ENCODE measurements around the gene FARP1.

Gene FARP1

DNA sequence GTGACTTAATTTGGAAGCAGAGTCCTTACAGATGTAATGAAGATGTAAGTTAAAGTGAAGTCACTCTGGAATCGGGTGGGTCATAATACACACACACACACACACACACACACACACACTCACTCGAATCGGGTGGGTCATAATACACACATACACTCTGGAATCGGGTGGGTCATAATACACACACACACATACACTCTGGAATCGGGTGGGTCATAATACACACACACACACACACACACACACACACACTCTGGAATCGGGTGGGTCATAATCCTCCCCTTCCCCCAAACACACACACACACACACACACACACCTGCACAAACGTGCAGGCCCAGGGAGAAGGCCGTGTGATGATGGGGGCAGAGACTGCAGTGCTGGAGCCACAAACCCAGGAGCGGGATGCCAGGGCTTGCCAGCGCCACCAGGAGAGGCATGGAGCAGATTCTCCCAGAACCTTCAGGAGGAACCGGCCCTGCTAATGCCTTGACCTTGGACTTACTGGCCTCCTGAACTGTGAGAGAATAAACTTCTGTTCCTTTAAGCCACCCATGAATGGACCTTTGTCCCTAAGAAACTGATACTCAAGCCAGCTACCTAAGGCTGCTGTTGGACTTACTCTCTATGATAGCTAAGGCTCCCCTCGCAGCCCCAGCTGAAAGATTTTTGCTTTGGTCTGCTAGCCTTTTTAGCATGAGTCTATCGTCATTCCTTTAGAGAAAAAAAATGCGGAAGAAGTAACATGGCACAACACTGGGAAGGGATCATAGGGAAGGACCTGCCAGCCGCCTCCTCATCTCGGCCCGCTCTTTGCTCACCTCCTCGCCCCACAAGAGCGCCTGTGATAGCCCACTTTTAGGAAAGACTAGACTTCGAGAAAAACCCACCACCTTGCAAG, 170.4 kb downstream of the FARP1 start:
- DNase-seq = no peak

DNA sequence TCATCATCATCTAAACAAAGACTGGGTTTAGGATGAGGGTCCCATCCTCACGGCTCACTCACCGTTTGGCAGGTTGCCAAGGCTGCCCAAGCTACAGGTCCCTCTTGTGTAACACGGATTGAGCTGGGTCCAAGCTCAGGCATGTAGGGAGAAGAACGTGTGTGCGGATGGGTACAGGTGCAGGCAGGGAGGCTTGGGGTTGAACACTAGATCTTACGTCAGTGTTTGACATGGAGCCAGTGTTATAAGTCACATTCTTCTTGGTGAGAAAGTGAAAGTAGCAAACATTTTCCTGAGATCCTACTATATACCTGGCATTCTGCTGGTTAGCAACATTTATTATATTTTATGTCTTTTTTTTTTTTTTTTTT, 171.0 kb downstream of the FARP1 start:
- DNase-seq = no peak

DNA sequence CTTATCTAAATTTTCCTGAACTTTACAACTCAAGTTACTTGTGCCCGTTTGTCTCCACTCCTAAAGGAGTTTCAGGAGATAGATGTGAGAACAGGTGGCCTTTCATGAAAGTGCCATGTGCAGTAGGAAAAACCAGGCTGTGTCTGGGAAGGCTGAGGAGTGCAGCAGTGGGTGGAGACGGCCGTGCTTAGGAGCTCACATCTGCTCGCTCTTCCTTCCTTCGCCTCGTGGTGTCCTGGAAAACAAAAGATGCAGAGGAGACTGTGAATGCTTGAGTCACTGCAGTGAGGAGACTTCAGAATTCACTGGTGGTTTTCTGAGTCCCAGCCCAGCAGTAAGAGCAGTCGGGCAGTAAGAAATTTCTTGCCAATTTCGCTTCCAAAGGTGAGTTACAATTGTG, 172.6 kb downstream of the FARP1 start:
- no peak for DNase-seq

DNA sequence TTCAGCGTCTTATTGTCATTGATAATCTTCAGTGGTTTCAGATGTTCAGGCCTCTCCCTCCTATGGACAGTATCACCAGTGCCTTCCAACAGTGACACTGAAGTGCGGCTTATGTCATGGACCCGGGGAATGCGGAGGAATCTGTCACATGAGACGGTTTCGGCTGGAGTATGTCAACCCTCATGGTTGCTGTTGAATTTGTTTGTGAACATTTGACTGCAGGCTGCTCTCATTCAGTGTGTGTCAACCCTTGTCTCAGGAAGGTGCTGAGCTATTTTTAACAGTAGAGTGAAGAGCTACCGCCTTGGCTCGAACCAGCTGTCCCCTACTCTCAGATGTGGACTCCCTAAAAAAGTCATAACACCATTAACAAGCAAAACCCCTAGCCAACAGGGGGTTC, 173.0 kb downstream of the FARP1 start:
- no peak for DNase-seq

DNA sequence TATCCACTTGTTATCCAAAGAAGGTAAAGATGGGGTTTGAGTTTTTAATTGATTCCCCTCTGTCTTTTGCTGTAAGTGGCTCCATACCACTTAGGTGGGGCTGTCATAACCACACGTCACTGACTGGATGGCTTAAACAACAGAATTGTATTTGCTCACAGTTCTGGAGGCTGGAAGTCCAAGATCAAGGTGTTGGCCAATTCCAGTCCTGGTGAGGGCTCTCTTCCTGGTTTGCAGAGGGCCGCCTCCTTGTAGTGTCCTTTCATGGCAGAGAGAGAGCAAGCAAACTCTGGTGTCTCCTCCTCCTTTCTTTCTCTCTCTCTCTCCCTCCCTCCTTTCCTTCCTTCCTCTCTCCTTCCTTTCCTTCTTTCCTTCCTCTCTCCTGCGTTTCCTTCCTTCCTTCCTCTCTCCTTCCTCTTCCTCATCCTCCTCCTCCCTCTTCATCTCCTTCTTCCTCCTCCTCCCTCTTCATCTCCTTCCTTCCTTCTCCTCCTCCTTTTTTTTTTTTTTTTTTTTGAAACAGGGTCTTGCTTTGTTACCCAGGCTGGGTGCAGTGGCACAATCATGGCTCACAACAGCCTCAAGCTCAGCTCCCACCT, 174.8 kb downstream of the FARP1 start:
- no peak for DNase-seq

DNA sequence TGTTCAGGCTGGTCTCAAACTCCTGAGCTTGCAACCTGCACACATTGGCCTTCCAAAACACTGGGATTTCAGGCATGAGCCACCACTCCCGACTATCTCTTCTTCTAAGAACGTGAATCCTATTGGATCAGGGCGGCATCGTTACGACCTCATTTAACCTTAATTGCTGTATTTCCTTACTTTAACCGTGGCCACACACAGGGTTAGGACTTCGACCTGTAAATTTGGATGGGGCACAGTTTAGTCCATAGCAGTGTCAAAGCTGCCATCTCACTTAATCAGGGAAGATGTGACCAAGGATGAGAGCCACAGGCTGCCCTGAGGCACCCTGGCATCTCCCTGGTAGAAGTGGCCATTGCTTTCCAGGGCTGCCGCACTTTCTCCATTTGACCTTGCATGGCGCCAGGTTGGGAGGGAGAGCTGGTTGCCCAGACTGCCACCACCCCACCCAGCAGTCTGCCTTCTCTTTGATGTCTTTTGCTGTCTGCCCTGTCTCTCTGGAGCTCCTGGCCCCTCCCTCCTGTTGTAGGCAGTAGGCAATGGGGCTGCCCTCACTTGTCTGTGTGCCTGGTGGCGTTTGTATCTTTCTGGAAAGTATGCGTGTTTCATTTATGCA, 175.5 kb downstream of the FARP1 start:
- DNase-seq = no peak

DNA sequence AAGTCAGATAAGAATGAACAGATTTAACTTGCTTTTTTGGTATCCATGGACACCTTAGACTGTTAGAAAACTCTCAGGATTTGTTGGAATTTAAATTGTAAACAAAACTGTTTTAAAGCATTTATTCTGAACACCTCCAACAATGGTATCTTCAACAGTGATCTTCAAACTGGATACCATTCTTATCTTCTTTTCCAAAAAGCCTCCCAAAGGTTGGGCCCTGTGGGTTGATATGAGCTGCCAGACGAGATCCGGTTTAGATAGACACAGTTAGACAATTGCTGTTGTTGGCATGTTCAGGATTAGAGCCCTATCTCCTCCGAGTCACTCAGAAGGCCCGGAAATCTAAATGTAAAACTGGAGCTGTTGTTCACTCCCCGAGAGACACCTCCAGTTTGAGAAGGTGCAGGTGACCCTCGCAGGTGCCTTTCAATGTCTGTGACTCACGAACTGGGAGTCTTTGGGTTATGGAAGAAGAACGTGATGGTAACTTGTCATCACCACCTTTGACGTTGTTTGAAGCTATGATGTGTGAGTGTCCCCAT, 177.7 kb downstream of the FARP1 start:
- DNase-seq = no peak

DNA sequence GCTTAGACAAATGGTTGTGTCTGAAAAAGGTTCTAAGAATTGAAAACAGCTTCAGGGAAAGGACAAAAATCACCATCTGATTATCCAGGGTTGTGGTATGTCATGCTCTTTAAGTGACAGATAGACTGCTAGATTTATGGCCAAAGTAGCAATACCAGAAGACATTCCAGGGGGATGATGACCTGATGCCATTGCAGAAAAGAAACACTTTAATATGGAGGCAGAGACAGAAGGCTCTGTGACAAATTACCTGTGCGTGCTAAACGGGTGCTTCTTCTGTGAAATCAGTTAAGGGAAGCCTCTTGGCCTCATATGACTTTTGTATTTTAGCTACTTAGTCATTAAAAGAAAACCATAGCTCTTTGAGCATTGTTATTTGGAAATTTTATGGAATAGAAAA, 178.5 kb downstream of the FARP1 start:
- no peak for DNase-seq

DNA sequence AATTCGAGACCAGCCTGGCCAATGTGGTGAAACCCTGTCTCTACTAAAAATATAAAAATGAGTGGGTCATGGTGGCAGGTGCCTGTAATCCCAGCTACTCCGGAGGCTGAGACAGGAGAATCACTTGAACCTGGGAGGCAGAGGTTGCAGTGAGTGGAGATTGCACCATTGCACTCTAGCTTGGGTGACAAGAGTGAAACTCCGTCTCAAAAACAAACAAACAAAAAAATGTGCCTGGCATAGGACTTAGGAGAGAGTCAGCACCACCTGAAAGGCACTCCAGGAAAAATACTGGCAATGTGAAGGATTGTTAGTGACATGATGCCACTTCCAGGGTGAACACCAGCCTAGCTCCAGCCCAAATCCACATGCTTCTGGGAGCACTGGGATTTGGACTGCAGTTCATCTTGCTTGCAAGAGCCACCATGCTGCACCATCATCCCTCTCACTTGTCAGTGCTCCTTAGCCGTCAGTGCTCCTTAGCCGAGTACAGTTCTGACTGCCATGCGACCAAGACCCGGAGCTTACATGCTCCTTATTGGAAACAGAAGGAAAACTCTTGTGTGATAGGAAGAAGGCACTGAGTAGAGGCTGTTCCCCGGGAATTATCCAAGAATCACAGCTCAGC, 179.3 kb downstream of the FARP1 start:
- DNase-seq = no peak

DNA sequence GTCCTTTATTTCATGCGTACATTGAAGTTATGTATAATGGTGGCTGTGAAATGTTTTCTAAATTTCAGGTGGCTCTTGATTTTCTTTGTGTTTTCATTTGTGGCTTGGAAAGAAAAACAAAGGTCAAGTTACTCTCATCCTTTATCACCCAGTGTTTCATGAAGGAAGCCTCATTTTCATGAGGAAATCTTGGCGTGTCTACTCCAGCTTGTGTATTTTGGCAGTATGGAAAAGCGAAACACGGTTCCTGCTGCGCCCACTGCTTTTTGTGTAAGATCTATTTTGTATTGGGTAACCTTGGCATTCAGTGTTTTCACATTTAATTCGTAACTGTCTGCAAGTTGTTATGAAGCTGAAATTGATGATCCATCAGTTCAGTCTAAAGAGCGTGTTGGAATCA, 181.2 kb downstream of the FARP1 start:
- DNase-seq = no peak

DNA sequence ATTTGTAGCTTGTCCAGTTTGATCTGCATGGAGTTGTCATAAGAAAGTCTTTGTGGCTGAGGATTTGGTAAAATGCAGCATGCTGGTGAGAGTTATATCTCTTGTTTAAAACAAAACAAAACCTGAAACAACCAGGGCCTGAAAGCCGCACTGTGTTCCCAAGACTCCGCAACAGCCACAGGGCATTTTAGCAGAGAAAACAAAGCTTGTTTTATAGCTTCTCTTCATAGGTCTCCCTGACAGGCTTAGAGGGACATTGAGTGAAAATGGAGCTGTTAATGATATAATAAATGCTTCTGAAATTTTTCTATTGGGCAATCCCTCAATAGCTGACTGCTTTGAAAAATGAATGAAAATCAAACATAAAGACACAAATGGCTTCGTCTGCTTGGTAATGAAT, 182.8 kb downstream of the FARP1 start:
- DNase-seq = no peak

DNA sequence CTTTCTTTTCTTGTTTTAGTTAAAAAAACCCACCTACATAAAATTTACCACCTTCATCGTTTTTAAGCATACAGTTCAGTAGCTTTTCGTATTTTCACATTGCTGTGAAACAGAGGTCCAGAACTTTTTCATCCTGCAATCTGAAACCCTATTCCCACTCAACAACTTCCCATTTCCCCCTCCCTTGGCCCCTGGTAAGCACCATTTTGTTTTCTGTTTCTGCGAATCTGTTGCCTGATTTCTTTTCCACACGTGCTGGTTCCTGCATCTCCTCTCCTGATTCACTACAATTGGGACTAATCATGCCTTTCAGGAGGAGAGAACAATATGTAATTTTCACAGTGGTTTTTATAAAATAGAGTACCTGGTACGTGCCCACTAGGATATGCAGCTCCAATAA, 183.4 kb downstream of the FARP1 start:
- DNase-seq = no peak

DNA sequence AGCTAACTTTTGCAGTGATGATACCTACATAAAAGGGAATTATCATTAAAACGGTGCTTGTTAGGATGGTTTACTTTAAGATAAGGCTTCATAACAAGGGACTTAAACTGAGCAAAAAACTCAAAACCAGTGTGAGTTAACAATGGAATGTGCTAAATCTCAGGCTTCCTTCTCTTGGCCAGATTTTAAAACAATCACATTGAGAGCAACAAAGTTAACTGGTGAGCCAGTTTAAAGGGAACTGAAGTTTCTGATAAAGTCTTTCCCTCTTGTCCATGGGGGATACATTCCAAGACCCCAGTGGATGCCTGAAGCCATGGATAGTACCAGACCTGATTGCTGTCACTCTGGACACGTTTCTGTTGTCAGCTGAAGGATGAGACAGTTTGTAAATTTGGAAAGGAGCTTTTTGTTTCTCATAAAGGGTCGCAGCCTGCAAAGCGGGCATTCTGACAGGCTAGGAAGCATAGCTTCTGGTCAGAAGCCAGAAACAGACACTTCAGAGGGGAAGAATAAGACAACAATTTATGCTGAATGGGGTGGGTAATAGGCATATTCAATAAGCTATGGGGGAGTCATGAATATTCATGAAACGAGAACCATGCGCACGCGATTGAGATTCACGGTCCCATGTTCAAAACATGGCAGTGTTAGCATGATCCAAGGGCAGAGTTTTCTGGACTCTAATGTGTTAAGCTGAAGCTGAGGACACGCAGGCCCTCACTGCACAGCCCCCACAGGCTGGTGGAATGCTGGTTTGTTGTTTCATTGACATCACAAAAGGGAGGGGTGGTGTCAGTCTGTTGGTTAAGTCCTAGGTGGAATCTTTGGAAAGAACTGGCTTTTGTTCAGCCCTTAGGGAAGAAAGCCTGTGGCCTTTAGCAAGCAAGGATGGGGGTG, 184.7 kb downstream of the FARP1 start:
- no peak for DNase-seq

DNA sequence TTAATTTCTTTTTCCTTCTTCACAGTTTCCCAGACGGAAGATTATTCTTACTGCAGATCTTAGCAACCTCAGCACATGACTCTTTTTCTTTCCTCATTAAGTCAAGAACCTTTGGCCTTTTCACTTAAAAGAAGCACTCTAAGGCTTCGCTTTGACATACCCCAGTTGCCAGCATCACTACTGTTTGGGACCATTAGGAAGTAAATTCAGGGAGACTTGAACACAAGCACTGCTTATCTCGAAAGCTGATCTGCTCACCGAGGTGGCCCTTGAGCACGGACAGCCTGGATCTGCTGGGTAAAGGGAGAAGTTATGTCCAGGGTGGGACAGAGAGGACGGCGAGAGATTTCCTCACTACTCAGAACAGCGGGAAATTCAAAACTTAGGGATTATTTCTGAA, 185.6 kb downstream of the FARP1 start:
- no peak for DNase-seq

DNA sequence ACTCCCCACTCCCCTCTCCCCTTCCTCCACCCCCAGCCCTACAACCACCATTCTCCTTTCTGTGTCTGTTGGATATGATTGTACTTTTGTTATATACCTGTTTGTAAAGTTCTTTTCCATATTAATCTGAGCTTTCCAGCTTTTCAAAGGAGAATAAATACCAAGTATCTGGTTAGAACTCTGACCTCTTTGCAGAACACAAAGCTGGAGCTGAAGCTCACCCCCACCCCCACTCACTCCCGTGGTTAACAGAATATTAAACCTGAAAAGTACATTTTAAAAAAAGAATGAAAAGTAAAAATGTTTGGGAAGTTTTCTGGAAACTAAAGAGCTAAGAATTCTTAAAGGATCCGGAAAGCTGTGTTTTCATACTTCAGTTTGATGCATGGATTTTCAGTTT, 189.3 kb downstream of the FARP1 start:
- no peak for DNase-seq

DNA sequence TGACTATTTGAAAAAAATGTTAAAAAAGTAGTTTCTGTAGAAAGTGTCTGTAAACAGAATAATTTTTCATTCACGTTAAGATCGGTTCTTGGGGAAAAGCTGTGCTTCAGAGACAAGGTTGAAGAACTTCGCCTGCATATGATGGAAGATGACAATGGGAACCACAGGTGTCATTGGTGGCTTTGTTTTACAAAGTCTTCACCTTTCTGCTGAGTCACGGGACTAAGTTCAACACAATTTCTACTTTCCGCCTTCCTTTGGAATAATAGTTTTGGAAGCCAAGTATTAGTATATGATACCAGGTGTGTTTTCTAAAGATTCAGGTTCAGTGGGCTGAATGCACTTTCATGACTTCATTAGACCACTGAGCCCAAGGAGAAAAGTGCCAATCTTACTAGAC, 189.8 kb downstream of the FARP1 start:
- no peak for DNase-seq

DNA sequence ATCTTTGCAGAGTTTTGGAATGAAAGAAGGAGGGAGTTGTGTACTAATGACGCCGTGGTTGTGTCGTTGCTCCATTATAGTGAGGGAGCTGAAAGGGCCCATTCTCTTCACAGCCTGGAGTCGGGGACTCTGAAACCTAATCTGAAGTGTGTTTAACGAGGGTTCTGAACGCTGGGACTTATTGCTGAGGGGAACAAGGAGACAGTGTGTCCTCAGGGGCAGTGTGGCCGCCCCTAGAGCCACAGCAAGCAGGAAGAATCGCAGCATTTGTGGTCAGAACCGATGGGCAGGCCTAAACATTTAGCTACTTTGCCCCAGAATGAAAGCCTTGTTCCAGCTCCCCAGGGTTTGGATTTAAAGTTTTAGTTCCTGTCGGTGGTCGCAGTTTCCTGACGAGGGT, 190.6 kb downstream of the FARP1 start:
- no peak for DNase-seq

DNA sequence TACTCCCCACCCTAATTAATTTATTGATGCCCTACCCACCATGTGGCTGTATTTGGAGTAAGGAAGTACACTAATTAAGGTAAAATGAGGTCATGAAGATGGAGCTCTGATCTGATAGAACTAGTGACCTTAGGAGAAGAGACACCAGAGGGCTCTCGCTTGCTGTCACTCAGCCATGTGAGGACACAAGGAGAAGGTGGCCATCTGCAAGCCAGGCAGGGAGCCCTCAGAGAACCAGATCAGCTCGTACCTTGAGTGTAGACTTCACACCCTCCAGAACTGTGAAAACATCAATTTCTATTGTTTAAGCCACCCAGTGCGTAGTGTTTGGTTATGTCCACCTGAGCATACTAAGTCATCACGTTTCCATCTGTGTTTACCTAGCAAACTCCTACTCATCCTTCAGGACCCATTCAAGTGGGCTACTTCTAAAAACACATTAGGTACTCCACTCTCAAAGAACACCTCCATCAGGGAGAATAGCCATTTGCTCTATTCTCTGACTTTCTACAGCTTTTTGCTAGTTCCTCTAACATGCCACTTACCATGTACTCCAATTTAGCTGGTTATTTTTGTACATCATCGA, 191.8 kb downstream of the FARP1 start:
- DNase-seq = no peak

DNA sequence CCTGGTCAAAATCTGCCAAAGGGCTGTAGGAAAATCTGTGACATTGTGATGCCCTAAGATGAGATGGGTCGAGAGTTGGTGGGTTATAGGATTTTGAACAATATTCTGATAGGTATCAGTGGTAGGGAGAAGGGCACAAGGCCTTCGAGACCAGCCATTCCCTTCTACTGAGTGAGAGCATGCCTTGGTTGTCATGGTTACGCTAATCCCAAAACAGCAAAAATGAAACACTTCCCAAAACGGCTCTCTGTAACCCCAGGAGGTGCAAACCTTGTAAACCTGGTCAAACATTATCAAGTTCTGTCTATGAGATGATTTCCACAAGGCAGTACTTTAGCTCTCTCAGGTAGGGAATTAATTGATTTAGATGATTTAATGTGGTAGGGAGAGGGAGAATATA, 192.8 kb downstream of the FARP1 start:
- DNase-seq = no peak

DNA sequence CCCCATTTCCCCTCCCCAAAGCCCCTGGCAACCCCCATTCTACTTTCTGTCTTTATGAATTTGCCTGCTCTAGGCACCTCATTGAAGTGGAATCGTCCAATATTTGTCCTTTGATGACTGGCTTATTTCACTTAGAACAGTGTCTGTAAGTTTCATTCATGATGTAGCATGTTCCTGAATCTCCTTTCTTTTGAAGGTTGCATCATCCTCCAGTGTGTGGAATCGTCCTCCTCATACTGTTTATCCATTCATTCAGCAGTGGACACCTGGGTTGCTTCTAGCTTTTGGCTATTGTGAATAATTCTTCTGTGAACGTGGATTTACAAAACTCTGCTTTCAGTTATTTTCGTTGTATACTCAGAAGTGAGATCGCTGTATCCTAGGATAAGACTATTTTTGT, 195.4 kb downstream of the FARP1 start:
- no peak for DNase-seq

DNA sequence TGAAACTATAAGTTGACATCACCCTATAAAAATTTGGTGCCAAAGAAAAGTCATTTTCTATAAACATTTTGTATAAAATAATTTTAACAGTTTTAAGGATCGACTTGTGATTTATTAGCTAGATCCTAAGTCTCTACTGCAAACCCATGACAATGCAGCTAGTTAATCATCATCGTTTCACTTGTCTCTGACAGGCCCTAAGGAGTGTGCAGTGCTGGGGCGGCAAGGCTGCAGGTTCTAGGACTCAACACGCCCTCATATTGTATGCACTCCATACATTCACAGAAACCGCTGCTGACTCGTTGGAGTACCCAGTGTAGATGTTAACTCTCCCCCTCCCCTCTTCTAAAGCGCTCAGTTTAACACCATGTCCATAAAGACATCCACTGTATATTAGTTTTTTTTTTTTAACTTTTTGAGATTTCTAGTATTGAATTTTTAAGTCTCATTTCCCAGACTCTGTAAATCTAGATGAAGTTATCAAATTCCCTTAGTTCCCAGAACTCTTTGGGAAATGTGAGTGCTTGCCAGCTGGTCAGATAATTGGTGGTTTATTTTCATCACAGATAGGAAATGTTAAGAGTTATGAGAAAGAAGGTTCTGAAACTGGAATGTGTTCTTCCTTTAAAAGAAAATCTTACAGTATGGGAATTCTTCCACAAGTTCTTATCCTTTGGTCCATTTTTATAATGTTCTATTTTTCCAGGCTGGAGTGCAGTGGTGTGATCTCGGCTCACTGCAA, 197.0 kb downstream of the FARP1 start:
- DNase-seq = no peak
